DMS153 (cell line): ENCODE measurements around the gene CAPSL.
"Not testable (repeated sequence)": the region's sequence is repeated elsewhere in the genome, so short reads cannot be mapped to it uniquely, and the experiment has no call there.

Experiments used
- DNase-seq: peaks from one replicate; lab custom pipeline; 2025; lab: John Stamatoyannopoulos, UW

The CAPSL gene

DNA sequence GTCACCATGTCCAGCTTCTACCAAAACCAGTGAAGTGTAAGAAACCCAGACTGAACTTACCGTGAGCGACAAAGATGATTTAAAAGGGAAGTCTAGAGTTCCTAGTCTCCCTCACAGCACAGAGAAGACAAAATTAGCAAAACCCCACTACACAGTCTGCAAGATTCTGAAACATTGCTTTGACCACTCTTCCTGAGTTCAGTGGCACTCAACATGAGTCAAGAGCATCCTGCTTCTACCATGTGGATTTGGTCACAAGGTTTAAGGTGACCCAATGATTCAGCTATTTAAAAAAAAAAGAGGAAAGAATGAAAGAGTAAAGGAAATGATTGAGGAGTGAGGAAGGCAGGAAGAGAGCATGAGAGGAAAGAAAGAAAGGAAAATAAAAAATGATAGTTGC lies 62.0 kb downstream of the CAPSL start:
- DNase-seq: no peak

DNA sequence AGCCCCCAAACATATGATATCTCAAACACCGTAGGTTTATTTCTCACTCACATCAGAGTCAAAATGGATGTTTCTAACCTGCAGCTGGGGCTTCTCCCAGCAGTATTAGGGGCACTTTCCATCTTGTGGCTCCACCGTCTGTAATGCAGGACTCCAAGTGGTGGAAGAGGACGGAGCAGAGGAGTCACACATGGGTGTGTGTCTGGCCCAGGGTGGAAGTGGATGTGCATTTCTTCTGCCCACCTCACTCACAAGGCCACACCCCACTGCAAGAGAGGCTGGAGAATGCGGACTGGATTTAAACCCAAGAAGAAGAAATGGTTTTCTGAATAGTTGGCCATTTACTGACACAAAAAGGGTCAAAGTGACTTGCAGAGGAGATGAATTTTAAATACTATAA lies 67.8 kb downstream of the CAPSL start:
- no peak for DNase-seq

DNA sequence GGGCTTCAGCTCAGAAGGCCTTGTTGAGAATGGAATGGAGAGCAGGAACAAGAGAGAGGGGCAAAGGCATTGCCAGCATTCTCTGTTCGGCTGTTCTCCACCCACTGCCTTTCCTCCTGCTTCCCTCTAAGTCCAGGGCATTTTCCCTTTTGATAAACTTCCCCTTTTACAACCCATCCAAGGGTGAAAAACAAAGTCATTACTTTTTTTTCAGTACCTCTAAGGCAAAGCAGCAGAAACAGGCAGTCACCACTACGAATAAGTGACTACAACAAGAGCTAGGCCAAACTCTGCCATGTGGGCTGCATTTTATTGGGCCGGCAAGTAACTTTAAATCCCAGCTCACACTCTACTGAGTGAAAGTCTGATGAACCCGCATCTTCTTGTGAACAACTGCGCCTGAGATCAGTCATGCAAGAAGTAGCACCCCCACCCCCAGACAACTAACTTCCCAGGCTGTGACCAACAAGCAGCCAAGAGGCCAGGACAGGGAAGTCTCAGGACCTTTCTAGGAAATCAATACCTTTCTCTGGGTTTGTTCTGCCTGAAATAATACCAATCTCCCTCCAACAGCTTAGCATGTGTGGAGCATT lies 68.6 kb downstream of the CAPSL start:
- DNase-seq: no peak

DNA sequence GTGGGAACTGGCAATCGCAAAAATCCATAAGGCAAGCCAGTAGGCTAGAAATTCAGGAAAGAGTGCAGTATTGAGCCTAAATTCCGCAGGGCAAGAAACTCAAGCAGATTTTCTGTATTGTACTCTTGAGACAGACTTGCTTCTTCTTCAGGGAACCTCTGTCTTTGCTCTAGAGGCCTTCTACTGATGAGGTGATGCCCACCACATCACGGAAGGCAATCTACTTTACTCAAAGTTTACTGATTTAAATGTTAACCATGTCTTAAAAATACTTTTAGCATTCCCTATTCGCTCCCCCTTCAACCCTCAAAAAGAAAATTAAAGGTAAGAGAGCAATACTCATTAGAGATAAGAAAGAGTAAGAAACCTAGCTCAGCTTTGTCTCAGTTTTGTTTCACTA lies 70.4 kb downstream of the CAPSL start:
- no peak for DNase-seq

- no peak for DNase-seq
Observed at GRCh38 chr5:35863159-35863558, 75.3 kb downstream of the CAPSL start.

GRCh38 chr5:35862126-35862525 lies 76.3 kb downstream of the CAPSL start:
- no peak for DNase-seq

GRCh38 chr5:35861718-35862117 lies 76.7 kb downstream of the CAPSL start:
- DNase-seq: no peak

DNA sequence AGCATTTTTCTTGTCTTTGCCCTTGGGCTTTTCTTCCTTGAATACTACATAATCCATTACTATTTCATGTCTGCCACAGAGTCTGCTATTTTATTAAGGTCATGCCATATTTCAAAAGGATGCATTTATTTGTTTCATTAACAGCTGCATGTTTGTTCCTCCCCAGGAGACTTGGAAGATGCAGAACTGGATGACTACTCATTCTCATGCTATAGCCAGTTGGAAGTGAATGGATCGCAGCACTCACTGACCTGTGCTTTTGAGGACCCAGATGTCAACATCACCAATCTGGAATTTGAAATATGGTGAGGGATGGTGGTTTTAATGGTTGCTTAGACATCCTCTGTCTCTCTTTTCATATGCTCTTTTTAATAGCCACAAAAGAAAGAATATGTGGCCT lies 77.7 kb downstream of the CAPSL start:
- no peak for DNase-seq

DNA sequence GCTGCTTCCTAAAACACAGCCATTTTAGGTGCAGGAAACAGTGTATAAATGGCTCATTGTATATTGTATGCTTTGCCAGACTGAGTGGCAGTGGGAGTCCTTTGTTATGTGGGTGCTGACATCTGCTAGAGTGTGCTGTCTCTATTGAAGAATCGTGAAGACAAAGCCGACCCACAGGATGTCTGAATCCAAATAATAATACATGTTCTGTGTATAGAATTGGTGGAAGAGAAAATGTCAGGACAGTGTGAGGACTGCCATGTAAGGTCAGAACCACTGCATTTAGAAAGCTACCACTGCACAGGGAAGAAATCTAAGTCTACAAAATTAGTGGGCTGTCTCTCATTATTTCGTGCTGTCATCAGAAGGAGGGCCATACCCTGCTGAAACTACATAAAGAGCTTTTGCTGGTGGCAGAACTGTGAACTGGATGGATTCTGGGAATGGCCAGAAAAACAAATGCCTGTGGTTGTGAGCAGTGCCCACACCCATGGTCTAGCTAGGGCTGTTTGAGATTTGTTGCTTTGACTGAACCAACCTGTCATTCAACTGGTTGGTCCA lies 79.2 kb downstream of the CAPSL start:
- peak; percentile 50 for DNase-seq

- no peak for DNase-seq
Observed at GRCh38 chr5:35857606-35858205, 80.7 kb downstream of the CAPSL start.

- DNase-seq: no peak
Observed at GRCh38 chr5:35856765-35857351, 81.6 kb downstream of the CAPSL start, which contains the start of gene IL7R. Gene IL7R, plus strand, starts transcription at chr5:35856891. Its CDS starts 87 bp downstream, at chr5:35856978.

- not testable (repeated sequence) for DNase-seq
Observed at GRCh38 chr5:35856186-35856764, 82.1 kb downstream of the CAPSL start.

GRCh38 chr5:35855187-35855586 lies 83.2 kb downstream of the CAPSL start:
- no peak for DNase-seq
